Large intestine (tissue), 3 donors: Measurements from ENCODE around the gene TSPAN6. TPM values are rescaled to one million over a fixed set of nuclear protein-coding genes. Genes with fewer than 3 reads are reported as not detected.

ENCODE experiments used
- DNase-seq, 2 donors: peaks; one replicate each; pipeline versions ENCODE4 v3.0.0 to v3.0.0-alpha.2; 2013
- H3K27ac ChIP-seq: one replicate; pipeline ENCODE4 v1.5.1; 2013; ENCODE audit warnings: low read length
- H3K27me3 ChIP-seq: 2 replicates; pipeline ENCODE4 v1.6.1; 2013; ENCODE audit warnings: low read length; ENCODE audit not compliant: control insufficient read depth, insufficient read depth
- H3K36me3 ChIP-seq: 2 replicates; pipeline ENCODE4 v1.6.1; 2013; ENCODE audit warnings: low read length; ENCODE audit not compliant: control insufficient read depth, insufficient read depth
- H3K4me1 ChIP-seq: one replicate; pipeline ENCODE4 v1.6.1; 2013; ENCODE audit warnings: low read length; ENCODE audit not compliant: control insufficient read depth, insufficient read depth
- H3K4me3 ChIP-seq: one replicate; pipeline ENCODE4 v1.5.1; 2013; ENCODE audit warnings: low read length
- H3K9me3 ChIP-seq: one replicate; pipeline ENCODE4 v1.6.1; 2013; ENCODE audit warnings: mild to moderate bottlenecking, low read depth, low read length, moderate library complexity; ENCODE audit not compliant: control insufficient read depth
- WGBS: methylation state at CpG from one replicate; pipeline ENCODE4 v1.1.5; 2013; ENCODE audit warnings: low lambda C conversion rate; ENCODE audit not compliant: insufficient coverage; 5-methylcytosine and 5-hydroxymethylcytosine counted together
- polyA plus RNA-seq: library from polyadenylated mRNA; unstranded; fragments of 120-200 nt; gene quantifications from one replicate; pipeline ENCODE4 v1.2.1, GENCODE V29; 2013

Gene TSPAN6
- polyA plus RNA-seq, 1 donor: 115 TPM

DNA sequence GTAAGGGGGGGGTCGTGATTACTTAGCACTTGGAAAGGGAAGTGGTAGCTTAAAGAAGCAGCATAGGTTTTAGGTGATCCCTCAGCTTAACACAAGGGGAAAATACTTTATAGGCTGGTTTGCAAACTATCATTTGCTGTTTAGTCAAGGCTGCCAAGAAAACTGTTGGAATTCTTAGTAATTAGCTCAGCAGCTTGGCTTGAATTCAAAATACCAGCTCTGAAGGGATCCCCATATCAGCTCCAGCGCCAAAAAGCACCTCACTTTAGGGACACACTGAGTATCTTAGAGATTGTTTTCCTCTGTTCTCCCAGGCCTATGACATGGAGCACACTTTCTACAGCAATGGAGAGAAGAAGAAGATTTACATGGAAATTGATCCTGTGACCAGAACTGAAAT lies 43.0 kb downstream of the TSPAN6 start:
- H3K4me3 ChIP-seq: no peak overlapping the region
- H3K27ac ChIP-seq: no peak overlapping the region
- no peak for DNase-seq
- no peaks in the 10 kb centered on the region for H3K36me3 ChIP-seq
- H3K4me1 ChIP-seq: peaks cover 25% of the 10 kb centered on the region
- WGBS: no CpG with 5 or more reads among the region's 2 CpGs
- no peaks in the 10 kb centered on the region for H3K9me3 ChIP-seq
- no peaks in the 10 kb centered on the region for H3K27me3 ChIP-seq

- DNase-seq: peak in 1 of 2 donors; percentile 43
- no CpG with 5 or more reads among the region's 2 CpGs for WGBS
- Histone ChIP-seq H3K4me1 (peaks cover 24% of the 10 kb centered on the region), H3K4me3 (no peak overlapping the region), H3K36me3 (no peaks in the 10 kb centered on the region), H3K27ac (peak overlapping the region; percentile 12), H3K27me3 (no peaks in the 10 kb centered on the region), H3K9me3 (no peaks in the 10 kb centered on the region)
These were observed 43.5 kb downstream of the TSPAN6 start for GRCh38 chrX:100593126-100593525.

DNA sequence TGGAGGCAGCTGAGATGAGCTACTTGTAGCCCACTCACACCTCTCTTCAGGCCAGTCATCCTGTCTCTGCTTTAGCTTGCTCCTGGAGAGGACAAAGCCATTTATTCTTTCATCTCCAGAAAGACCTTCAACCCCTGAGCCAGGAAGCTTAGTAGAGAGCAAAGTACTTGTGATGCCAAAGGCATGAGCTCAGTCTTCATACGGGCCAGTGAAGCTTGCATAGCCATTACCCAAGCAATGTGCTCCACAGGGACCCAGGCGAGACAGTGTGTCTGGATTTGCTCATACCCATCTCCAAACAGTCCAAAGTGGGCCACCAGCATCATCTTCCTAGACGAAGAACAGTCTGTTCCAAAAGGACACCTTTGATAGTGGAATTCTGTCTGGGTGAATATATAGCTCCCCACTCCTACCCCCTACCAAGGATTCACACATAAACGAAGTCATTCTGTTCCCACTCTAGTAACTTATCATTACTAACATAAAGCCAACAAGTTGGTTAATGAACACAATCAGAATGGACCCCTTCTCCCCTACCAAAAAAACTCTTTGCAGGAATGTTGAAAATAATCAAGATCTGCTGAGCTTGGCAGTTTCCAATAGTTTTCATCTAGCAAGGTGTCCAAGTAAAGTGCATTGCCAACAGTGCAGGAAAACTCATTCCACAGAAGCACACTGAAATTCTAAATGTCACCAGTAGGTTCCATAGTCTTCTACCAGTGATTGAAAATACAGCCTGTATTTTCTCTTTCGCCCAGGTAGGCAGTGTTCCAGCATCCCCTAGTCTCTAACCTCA lies 45.2 kb downstream of the TSPAN6 start:
- peak overlapping the region; percentile 35 for H3K27ac ChIP-seq
- peak; percentile 54 to 76 for DNase-seq
- no CpG with 5 or more reads among the region's 5 CpGs for WGBS

DNA sequence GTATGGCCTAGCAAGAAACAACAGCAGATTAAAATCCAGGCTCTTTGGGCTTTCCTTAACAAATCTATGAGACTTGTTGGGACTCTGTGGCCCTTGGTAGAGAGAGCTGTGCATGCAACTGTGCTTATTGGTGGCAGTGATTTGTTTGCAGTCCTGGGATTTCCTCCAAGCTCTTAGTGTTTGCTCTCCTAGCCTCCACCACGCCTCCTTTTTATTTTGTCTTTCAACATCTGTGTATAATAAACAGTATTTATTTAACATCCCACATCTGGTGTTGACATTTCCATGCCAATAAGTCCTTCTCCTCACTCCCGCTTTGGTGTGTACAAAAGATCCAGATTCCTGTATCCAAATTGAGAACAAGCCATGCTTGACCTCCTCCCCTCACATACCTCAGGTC lies 48.7 kb downstream of the TSPAN6 start:
- no CpG with 5 or more reads among the region's 2 CpGs for WGBS
- no peaks in the 10 kb centered on the region for H3K27me3 ChIP-seq
- H3K36me3 ChIP-seq: no peaks in the 10 kb centered on the region
- H3K4me1 ChIP-seq: peaks cover 29% of the 10 kb centered on the region
- no peak overlapping the region for H3K27ac ChIP-seq
- no peak overlapping the region for H3K4me3 ChIP-seq
- H3K9me3 ChIP-seq: no peaks in the 10 kb centered on the region
- DNase-seq: no peak

More for the DNA sequence above, 45.2 kb downstream of the TSPAN6 start:
- H3K4me1 ChIP-seq: peaks cover 30% of the 10 kb centered on the region
- H3K27me3 ChIP-seq: no peaks in the 10 kb centered on the region
- H3K4me3 ChIP-seq: no peak overlapping the region
- H3K36me3 ChIP-seq: no peaks in the 10 kb centered on the region
- no peaks in the 10 kb centered on the region for H3K9me3 ChIP-seq

GRCh38 chrX:100586747-100587146 lies 49.9 kb downstream of the TSPAN6 start:
- H3K4me1 ChIP-seq: peaks cover 23% of the 10 kb centered on the region
- no CpG with 5 or more reads among the region's 2 CpGs for whole genome bisulfite sequencing
- no peaks in the 10 kb centered on the region for H3K9me3 ChIP-seq
- no peak overlapping the region for H3K4me3 ChIP-seq
- H3K27me3 ChIP-seq: no peaks in the 10 kb centered on the region
- peak in 1 of 2 donors; percentile 56 for DNase-seq
- H3K36me3 ChIP-seq: no peaks in the 10 kb centered on the region
- no peak overlapping the region for H3K27ac ChIP-seq

DNA sequence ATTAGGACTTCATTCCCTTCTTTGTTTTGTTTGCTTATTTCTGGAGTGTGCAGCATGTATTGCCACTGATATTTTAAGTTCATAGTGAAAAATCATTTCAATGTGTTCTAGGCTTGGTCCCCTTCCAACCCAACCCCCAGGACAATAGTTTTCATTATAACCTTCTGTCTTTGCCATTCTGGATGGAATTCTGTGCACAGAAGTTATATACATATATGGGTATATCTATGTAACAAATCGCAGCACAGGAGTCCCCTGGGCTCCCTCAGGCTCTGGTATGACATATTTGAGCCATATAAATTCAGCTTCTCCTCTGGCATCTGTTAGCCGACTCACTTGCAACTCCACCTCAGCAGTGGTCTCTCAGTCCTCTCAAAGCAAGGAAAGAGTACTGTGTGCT lies 52.0 kb downstream of the TSPAN6 start, which contains the start of gene TNMD:
TNMD (plus strand) TSS at position 326 of the 400 bp plus-strand sequence. CDS start 83 bp downstream, outside the sequence.
- H3K27ac ChIP-seq: no peak within 1 kb of the TSS
- no peak within 1 kb of the TSS for H3K4me3 ChIP-seq
- no CpG with 5 or more reads among the region's 2 CpGs for WGBS
- peaks cover 17% of the 10 kb centered on the region for H3K4me1 ChIP-seq
- no peak for DNase-seq
- H3K36me3 ChIP-seq: no peaks in the 10 kb centered on the region
- H3K9me3 ChIP-seq: no peaks in the 10 kb centered on the region
- H3K27me3 ChIP-seq: no peaks in the 10 kb centered on the region

Other genes starting within 250 kb of the TSPAN6 start
- 1.5 TPM for gene PCDH19, start 226.5 kb downstream of the TSPAN6 start, polyA plus RNA-seq
- gene TNMD, start 51.9 kb downstream of the TSPAN6 start, polyA plus RNA-seq: 1.2 TPM
- 6.1 TPM for gene SRPX2, start 7.4 kb upstream of the TSPAN6 start, polyA plus RNA-seq
- 6.0 TPM for gene SYTL4, start 95.3 kb upstream of the TSPAN6 start, polyA plus RNA-seq
- 18.0 TPM for gene CSTF2, start 183.6 kb upstream of the TSPAN6 start, polyA plus RNA-seq
- 1.8 TPM for gene NOX1, start 237.6 kb upstream of the TSPAN6 start, polyA plus RNA-seq